Trophoblast cell (in vitro differentiated cells and primary cell): ENCODE measurements around the gene SLC48A1.

ENCODE experiments used
- DNase-seq, 2 donors: peaks; one replicate each; pipeline ENCODE4 v3.0.0-alpha.2; 2016
- H2AFZ ChIP-seq: 2 replicates; pipeline ENCODE4 v1.6.1; 2013; ENCODE audit warnings: low read length, moderate library complexity, mild to moderate bottlenecking; ENCODE audit not compliant: insufficient read depth, poor library complexity
- H2AK5ac ChIP-seq: 2 replicates; pipeline ENCODE4 v1.6.1; 2013; ENCODE audit warnings: mild to moderate bottlenecking, low read length
- H2BK120ac ChIP-seq: 2 replicates; pipeline ENCODE4 v1.6.1; 2013; ENCODE audit warnings: low read length, mild to moderate bottlenecking, moderate library complexity; ENCODE audit not compliant: insufficient read depth, poor library complexity
- H2BK12ac ChIP-seq: 2 replicates; pipeline ENCODE4 v1.6.1; 2013; ENCODE audit warnings: mild to moderate bottlenecking, low read length, moderate library complexity
- H2BK5ac ChIP-seq: 2 replicates; pipeline ENCODE4 v1.6.1; 2013; ENCODE audit warnings: low read length, low read depth, moderate library complexity, mild to moderate bottlenecking; ENCODE audit not compliant: poor library complexity
- H3K14ac ChIP-seq: 2 replicates; pipeline ENCODE4 v1.6.1; 2013; ENCODE audit warnings: mild to moderate bottlenecking, low read length
- H3K18ac ChIP-seq: 2 replicates; pipeline ENCODE4 v1.6.1; 2013; ENCODE audit warnings: mild to moderate bottlenecking, low read length
- H3K23ac ChIP-seq: 2 replicates; pipeline ENCODE4 v1.6.1; 2013; ENCODE audit warnings: low read length
- H3K27ac ChIP-seq: 2 replicates; pipeline ENCODE4 v1.5.1; 2013; ENCODE audit warnings: low read depth, mild to moderate bottlenecking, inconsistent platforms, low read length, moderate library complexity
- H3K27me3 ChIP-seq: 2 replicates; pipeline ENCODE4 v1.6.1; 2013; ENCODE audit warnings: inconsistent platforms, mild to moderate bottlenecking, low read length, moderate library complexity; ENCODE audit not compliant: insufficient read depth
- H3K36me3 ChIP-seq, 2 experiments: 1 replicate in 1 of 2; 2 replicates in 1 of 2; pipeline ENCODE4 v1.6.1; 2013; ENCODE audit warnings: low read length in 2 of 2, mild to moderate bottlenecking in 2 of 2, moderate library complexity in 1 of 2; ENCODE audit not compliant: insufficient read depth in 2 of 2, control insufficient read depth in 1 of 2
- H3K4ac ChIP-seq: 2 replicates; pipeline ENCODE4 v1.6.1; 2013; ENCODE audit warnings: low read depth, mild to moderate bottlenecking, low read length, moderate library complexity
- H3K4me1 ChIP-seq, 2 experiments: 1 replicate in 1 of 2; 2 replicates in 1 of 2; pipeline ENCODE4 v1.6.1; 2013; ENCODE audit warnings: low read length in 2 of 2, mild to moderate bottlenecking in 2 of 2, moderate library complexity in 1 of 2; ENCODE audit not compliant: insufficient read depth in 2 of 2, control insufficient read depth in 1 of 2
- H3K4me2 ChIP-seq: 2 replicates; pipeline ENCODE4 v1.6.1; 2013; ENCODE audit warnings: inconsistent platforms, mild to moderate bottlenecking, low read length, moderate library complexity
- H3K4me3 ChIP-seq: 2 replicates; pipeline ENCODE4 v1.5.1; 2013; ENCODE audit warnings: mild to moderate bottlenecking, low read depth, low read length, inconsistent platforms
- H3K79me1 ChIP-seq: one replicate; pipeline ENCODE4 v1.6.1; 2013; ENCODE audit warnings: low read length
- H3K79me2 ChIP-seq: 2 replicates; pipeline ENCODE4 v1.6.1; 2013; ENCODE audit warnings: low read length, mild to moderate bottlenecking; ENCODE audit not compliant: control insufficient read depth, insufficient read depth, poor library complexity
- H3K9ac ChIP-seq: 2 replicates; pipeline ENCODE4 v1.6.1; 2013; ENCODE audit warnings: mild to moderate bottlenecking, low read length
- H3K9me3 ChIP-seq: 2 replicates; pipeline ENCODE4 v1.6.1; 2013; ENCODE audit warnings: low read depth, mild to moderate bottlenecking, control low read depth, inconsistent platforms, low read length; ENCODE audit not compliant: insufficient read depth
- H4K12ac ChIP-seq: 2 replicates; pipeline ENCODE4 v1.6.1; 2013; ENCODE audit warnings: low read depth, mild to moderate bottlenecking, low read length, moderate library complexity
- H4K8ac ChIP-seq: 2 replicates; pipeline ENCODE4 v1.6.1; 2013; ENCODE audit warnings: low read depth, mild to moderate bottlenecking, low read length, moderate library complexity
- H4K91ac ChIP-seq: one replicate; pipeline ENCODE4 v1.6.1; 2013; ENCODE audit warnings: low read depth, mild to moderate bottlenecking, low read length, moderate library complexity
- WGBS: extraction: QIAGEN DNeasy Blood & Tissue Kit; methylation state at CpG from one replicate; pipeline ENCODE4 v1.1.7; 2013; ENCODE audit warnings: missing lambda C conversion rate; ENCODE audit not compliant: insufficient read length, insufficient coverage; ENCODE audit errors: extremely low coverage; 5-methylcytosine and 5-hydroxymethylcytosine counted together

SLC48A1 gene

GRCh38 chr12:47737936-47738594 lies 35.0 kb upstream of the SLC48A1 start:
- Histone ChIP-seq H3K36me3 (no peaks in the 10 kb centered on the region), H3K23ac (no peak overlapping the region), H3K79me1 (no peaks in the 10 kb centered on the region), H3K14ac (no peak overlapping the region), H3K18ac (no peak overlapping the region), H4K91ac (no peak overlapping the region), H3K4ac (no peak overlapping the region), H2BK12ac (no peak overlapping the region), H3K79me2 (no peaks in the 10 kb centered on the region), H3K9ac (no peak overlapping the region), H3K4me2 (no peak overlapping the region), H3K4me3 (no peak overlapping the region), H2BK120ac (no peak overlapping the region), H4K8ac (no peak overlapping the region), H2AFZ (no peak overlapping the region), H2AK5ac (no peak overlapping the region), H2BK5ac (no peak overlapping the region), H3K27ac (no peak overlapping the region), H3K4me1 (peaks cover 0 to 3% of the 10 kb centered on the region in 2 experiments), H3K27me3 (no peaks in the 10 kb centered on the region), H3K9me3 (peaks cover 2% of the 10 kb centered on the region), H4K12ac (no peak overlapping the region)
- no CpG with 5 or more reads among the region's 17 CpGs for WGBS
- DNase-seq, result no peak

DNA sequence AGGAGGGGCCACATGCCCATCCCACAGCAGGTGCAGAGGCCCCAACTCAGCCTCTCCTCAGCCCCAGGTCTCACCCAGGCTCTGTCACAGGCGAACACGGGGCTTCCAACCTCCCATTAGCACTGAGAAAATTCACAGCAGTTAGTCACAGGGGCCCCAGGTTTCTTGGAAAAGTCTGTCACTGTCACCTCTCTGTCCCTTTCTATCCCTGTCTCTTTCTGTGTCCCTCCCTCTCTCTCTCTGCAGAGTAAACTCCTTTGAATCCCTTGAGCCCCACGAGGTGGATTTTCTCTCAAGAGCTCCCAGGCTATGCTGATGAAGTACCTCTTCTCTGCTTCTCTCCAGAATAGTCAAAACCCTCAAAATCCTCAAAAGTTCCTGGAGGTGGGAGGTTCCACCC lies 33.7 kb upstream of the SLC48A1 start:
- Histone ChIP-seq H3K4me1 (peaks cover 0 to 3% of the 10 kb centered on the region in 2 experiments), H3K18ac (no peak overlapping the region), H3K27me3 (no peaks in the 10 kb centered on the region), H3K4me2 (no peak overlapping the region), H3K79me2 (no peaks in the 10 kb centered on the region), H4K91ac (no peak overlapping the region), H3K4me3 (no peak overlapping the region), H2AK5ac (no peak overlapping the region), H2BK5ac (no peak overlapping the region), H2AFZ (no peak overlapping the region), H3K36me3 (no peaks in the 10 kb centered on the region), H3K27ac (no peak overlapping the region), H3K23ac (no peak overlapping the region), H4K12ac (no peak overlapping the region), H3K9ac (no peak overlapping the region), H4K8ac (no peak overlapping the region), H2BK12ac (no peak overlapping the region), H3K4ac (no peak overlapping the region), H3K79me1 (no peaks in the 10 kb centered on the region), H3K9me3 (peaks cover 4% of the 10 kb centered on the region), H2BK120ac (no peak overlapping the region), H3K14ac (no peak overlapping the region)
- DNase-seq, result no peak
- no CpG with 5 or more reads among the region's 3 CpGs for WGBS

GRCh38 chr12:47739979-47740378 lies 33.1 kb upstream of the SLC48A1 start:
- no CpG with 5 or more reads among the region's 12 CpGs for WGBS
- no peak overlapping the region for H2AK5ac ChIP-seq

GRCh38 chr12:47740606-47741339 lies 32.3 kb upstream of the SLC48A1 start:
- H2AK5ac ChIP-seq, result no peak overlapping the region
- H3K4me1 ChIP-seq, result no peaks in the 10 kb centered on the region
- no peak overlapping the region for H3K4ac ChIP-seq
- H2BK120ac ChIP-seq, result no peak overlapping the region
- H4K12ac ChIP-seq, result no peak overlapping the region
- H2BK5ac ChIP-seq, result no peak overlapping the region
- H3K36me3 ChIP-seq, result no peaks in the 10 kb centered on the region
- H2BK12ac ChIP-seq, result no peak overlapping the region
- no peak overlapping the region for H3K9ac ChIP-seq
- DNase-seq, result no peak
- no peak overlapping the region for H3K18ac ChIP-seq
- H4K91ac ChIP-seq, result no peak overlapping the region
- peak overlapping the region; percentile 7 for H2AFZ ChIP-seq
- H3K9me3 ChIP-seq, result peaks cover 4% of the 10 kb centered on the region
- H3K27ac ChIP-seq, result no peak overlapping the region
- H3K4me3 ChIP-seq, result no peak overlapping the region
- H3K79me1 ChIP-seq, result no peaks in the 10 kb centered on the region
- no peak overlapping the region for H3K4me2 ChIP-seq
- H4K8ac ChIP-seq, result no peak overlapping the region
- H3K23ac ChIP-seq, result no peak overlapping the region
- no peaks in the 10 kb centered on the region for H3K27me3 ChIP-seq
- H3K14ac ChIP-seq, result no peak overlapping the region
- H3K79me2 ChIP-seq, result no peaks in the 10 kb centered on the region
- no CpG with 5 or more reads among the region's 21 CpGs for WGBS

More at GRCh38 chr12:47739979-47740378, 33.1 kb upstream of the SLC48A1 start:
- no peak overlapping the region for H3K4me2 ChIP-seq
- no peak overlapping the region for H3K4ac ChIP-seq
- H3K27me3 ChIP-seq, result no peaks in the 10 kb centered on the region
- H4K8ac ChIP-seq, result no peak overlapping the region
- no peak overlapping the region for H3K18ac ChIP-seq
- no peak overlapping the region for H2AFZ ChIP-seq
- no peaks in the 10 kb centered on the region for H3K79me1 ChIP-seq
- H3K79me2 ChIP-seq, result no peaks in the 10 kb centered on the region
- no peak overlapping the region for H4K91ac ChIP-seq
- no peak overlapping the region for H4K12ac ChIP-seq
- no peak for DNase-seq
- H3K9ac ChIP-seq, result no peak overlapping the region
- H3K14ac ChIP-seq, result no peak overlapping the region
- no peak overlapping the region for H2BK120ac ChIP-seq
- H3K4me3 ChIP-seq, result no peak overlapping the region
- H2BK5ac ChIP-seq, result no peak overlapping the region
- H3K4me1 ChIP-seq, result no peaks in the 10 kb centered on the region
- no peaks in the 10 kb centered on the region for H3K36me3 ChIP-seq
- H3K9me3 ChIP-seq, result peaks cover 4% of the 10 kb centered on the region
- H3K27ac ChIP-seq, result no peak overlapping the region
- H3K23ac ChIP-seq, result no peak overlapping the region
- H2BK12ac ChIP-seq, result no peak overlapping the region
